Measurements from ENCODE around the gene EML1. TPM values are rescaled to one million over a fixed set of nuclear protein-coding genes. Genes with fewer than 3 reads are reported as not detected.

Gene EML1
- total RNA-seq, 4 donors from 2014 or later, result 92.3 to 131 (median 119) TPM

GRCh38 chr14:99785426-99785825, 7.8 kb upstream of the EML1 start:
- Histone ChIP-seq H3K4me1 (peaks cover 7 to 50% (median 43%) of the 10 kb centered on the region in 4 donors), H3K9me3 (no peaks in the 10 kb centered on the region), H3K27ac (replicated peaks in 1 of 4) (peak overlapping the region; percentile 69 to 93 (median 74)), H3K36me3 (no peaks in the 10 kb centered on the region), H3K27me3 (no peaks in the 10 kb centered on the region), H3K4me3 (no peak overlapping the region)
- DNase-seq (ENCODE audit: extremely low spot score), result no peak
- TF ChIP-seq POLR2AphosphoS5 (IDR thresholded peaks at IDR 0.05), result no peak
- no peak for TF ChIP-seq CTCF (IDR thresholded peaks at IDR 0.05)
- TF ChIP-seq POLR2A (IDR thresholded peaks at IDR 0.05; ENCODE audit: low read depth), result no peak
- TF ChIP-seq EP300 (IDR thresholded peaks at IDR 0.05), result no peak
- intact Hi-C loops (cut with DNase I), result no loop called here
- 71% methylated on average over 9 of the region's 9 CpGs for WGBS

DNA sequence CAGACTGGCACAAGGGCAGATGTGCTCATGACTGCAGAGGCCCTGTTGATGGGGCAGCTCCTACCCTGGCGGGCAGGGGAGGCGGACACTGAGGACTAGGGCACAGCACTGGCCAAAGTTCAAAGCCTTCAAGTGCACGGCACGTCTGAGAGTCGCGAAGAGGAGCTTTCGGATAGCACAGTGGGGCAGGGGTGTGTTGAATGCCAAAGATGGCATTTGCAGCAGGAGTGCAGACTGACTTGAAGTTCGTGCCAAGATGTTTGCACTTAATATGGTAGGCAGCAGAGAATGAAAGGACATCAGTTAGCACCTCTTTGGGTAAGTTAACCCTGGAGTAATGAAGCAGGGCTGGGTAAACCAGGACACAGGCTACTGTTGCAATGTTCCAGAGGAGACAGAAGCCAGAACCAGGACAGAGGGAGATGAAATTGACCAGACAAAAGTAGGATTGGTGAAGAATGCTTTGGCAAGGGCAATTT, 6.7 kb upstream of the EML1 start:
- no peak for TF ChIP-seq POLR2A (IDR thresholded peaks at IDR 0.05; ENCODE audit: low read depth)
- TF ChIP-seq CTCF (IDR thresholded peaks at IDR 0.05), result no peak
- TF ChIP-seq EP300 (IDR thresholded peaks at IDR 0.05), result no peak
- TF ChIP-seq POLR2AphosphoS5 (IDR thresholded peaks at IDR 0.05), result peak in 1 of 2 donors; percentile 78
- no peaks in the 10 kb centered on the region for H3K9me3 ChIP-seq
- no peak overlapping the region for H3K4me3 ChIP-seq
- no peaks in the 10 kb centered on the region for H3K36me3 ChIP-seq
- no peaks in the 10 kb centered on the region for H3K27me3 ChIP-seq
- peak overlapping the region; percentile 69 to 93 (median 74) for H3K27ac ChIP-seq (replicated peaks in 1 of 4)
- H3K4me1 ChIP-seq, result peaks cover 14 to 62% (median 54%) of the 10 kb centered on the region in 4 donors
- intact Hi-C loops (cut with DNase I), result no loop called here
- 64% methylated on average over 8 of the region's 8 CpGs for WGBS
- no peak for DNase-seq (ENCODE audit: extremely low spot score)

DNA sequence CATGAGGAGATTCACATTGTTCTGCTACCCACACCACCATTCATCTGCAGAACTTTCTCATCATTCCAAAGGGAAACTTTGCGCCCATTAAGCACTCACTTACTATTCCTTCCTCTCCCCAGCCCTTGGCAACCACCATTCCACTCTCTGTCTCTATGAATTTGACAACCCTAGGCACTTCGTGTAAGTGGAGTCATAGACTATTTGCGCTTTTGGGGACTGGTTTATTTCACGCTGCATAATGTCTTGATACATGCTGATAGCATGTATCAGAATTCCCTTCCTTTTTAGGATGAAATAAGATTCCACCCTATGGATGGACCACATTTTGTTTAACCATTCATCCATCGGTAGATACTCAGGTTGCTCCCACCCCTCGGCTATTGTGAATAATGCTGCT, 4.5 kb upstream of the EML1 start:
- intact Hi-C loops (cut with DNase I), result no loop called here
- WGBS, result 89% methylated on average over 6 of the region's 6 CpGs
- Histone ChIP-seq H3K36me3 (no peaks in the 10 kb centered on the region), H3K27me3 (no peaks in the 10 kb centered on the region), H3K27ac (replicated peaks in 1 of 4) (peak overlapping the region in 3 of 4 donors; percentile 69 to 94 (median 93)), H3K9me3 (no peaks in the 10 kb centered on the region), H3K4me1 (peaks cover 25 to 76% (median 66%) of the 10 kb centered on the region in 4 donors), H3K4me3 (no peak overlapping the region)
- TF ChIP-seq POLR2A (IDR thresholded peaks at IDR 0.05; ENCODE audit: low read depth) (no peak), EP300 (IDR thresholded peaks at IDR 0.05) (no peak), CTCF (IDR thresholded peaks at IDR 0.05) (no peak), POLR2AphosphoS5 (IDR thresholded peaks at IDR 0.05) (no peak)
- DNase-seq (ENCODE audit: extremely low spot score), result no peak

DNA sequence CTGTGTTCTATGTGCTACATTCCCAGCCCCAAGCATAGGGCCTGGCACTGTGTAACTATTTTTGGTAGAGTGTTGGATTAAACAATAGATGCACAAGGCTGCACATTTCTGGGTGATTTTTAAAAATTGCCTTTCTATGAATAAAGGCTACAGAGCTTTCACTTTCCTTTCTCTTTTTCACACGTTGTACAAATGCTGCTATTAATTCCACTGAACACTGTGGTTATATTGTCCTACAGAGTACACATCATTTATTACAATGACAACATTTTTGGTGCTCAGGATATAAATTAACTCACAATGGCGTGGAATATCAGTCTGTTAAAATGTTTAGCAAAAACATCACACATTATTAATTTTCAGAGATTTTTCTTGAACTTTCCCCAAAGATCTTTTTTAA, 3.6 kb upstream of the EML1 start:
- H3K27ac ChIP-seq (replicated peaks in 1 of 4), result peak overlapping the region; percentile 69 to 94 (median 92)
- no peaks in the 10 kb centered on the region for H3K27me3 ChIP-seq
- DNase-seq (ENCODE audit: extremely low spot score), result no peak
- WGBS, result 18% methylated on average over 2 of the region's 2 CpGs
- no peaks in the 10 kb centered on the region for H3K36me3 ChIP-seq
- H3K4me1 ChIP-seq, result peaks cover 33 to 85% (median 75%) of the 10 kb centered on the region in 4 donors
- H3K4me3 ChIP-seq, result peak overlapping the region in 1 of 4 donors; percentile 9
- H3K9me3 ChIP-seq, result no peaks in the 10 kb centered on the region
- no peak for TF ChIP-seq POLR2A (IDR thresholded peaks at IDR 0.05; ENCODE audit: low read depth)
- intact Hi-C loops (cut with DNase I), result no loop called here

DNA sequence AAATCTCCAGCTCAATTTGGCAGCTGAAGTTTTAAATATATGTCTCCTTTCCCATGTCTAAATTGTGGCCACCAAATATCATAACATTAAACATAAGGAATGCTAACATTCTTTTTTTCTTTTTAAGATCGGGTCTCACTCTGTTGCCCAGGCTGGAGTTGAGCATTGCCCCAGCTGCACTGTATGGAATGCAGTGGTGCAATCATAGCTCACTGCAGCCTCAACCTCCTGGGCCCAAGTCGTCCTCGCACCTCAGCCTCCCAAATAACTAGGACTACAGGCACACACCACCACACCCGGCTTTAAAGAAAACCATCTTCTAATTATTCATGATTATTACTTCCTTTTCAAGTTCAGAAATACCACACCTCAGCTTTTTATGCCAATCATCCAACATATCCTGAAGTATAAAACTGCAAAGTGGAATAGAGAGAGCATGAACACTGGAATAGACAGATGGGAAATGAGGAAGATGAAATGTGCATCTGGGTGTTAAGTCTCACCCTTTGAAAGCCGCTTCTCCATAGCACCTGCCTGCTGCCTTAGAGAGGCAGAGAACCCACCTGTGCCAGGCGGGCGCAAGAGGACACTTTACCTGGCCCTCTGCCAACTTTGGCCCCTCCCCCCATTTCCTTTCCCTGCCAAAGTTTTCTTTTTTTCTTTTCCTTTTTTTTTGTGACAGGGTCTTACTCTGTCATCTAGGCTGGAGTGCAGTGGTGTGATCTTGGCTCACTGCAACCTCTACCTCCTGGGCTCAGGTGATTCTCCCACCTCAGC, 2.8 kb upstream of the EML1 start:
- Histone ChIP-seq H3K27ac (replicated peaks in 1 of 4) (peak overlapping the region; percentile 91 to 94 (median 93)), H3K4me1 (peaks cover 33 to 92% (median 83%) of the 10 kb centered on the region in 4 donors), H3K27me3 (no peaks in the 10 kb centered on the region), H3K4me3 (no peak overlapping the region), H3K36me3 (no peaks in the 10 kb centered on the region), H3K9me3 (no peaks in the 10 kb centered on the region)
- intact Hi-C loops (cut with DNase I), result no loop called here
- 91% methylated on average over 7 of the region's 7 CpGs for WGBS
- DNase-seq (ENCODE audit: extremely low spot score), result no peak
- TF ChIP-seq CTCF (IDR thresholded peaks at IDR 0.05) (no peak), POLR2AphosphoS5 (IDR thresholded peaks at IDR 0.05) (no peak), EP300 (IDR thresholded peaks at IDR 0.05) (no peak), POLR2A (IDR thresholded peaks at IDR 0.05; ENCODE audit: low read depth) (no peak)

Data from esophagus muscularis mucosa (tissue), 4 donors.